Activated CD4-positive, alpha-beta T cell treated with anti-CD3 and anti-CD28 coated beads for 36 hours (primary cell): ENCODE results near the gene SLC35B3. TPM values are rescaled to one million over a fixed set of nuclear protein-coding genes. Genes with fewer than 3 reads are reported as not detected.
"Not testable (repeated sequence)": the region's sequence is repeated elsewhere in the genome, so short reads cannot be mapped to it uniquely, and the experiment has no call there.

ENCODE experiments used
- ATAC-seq: fragments of 200-7000 bp; cut with Tn5 transposase; one replicate; pipeline ENCODE4 v1.10.0; 2021; ENCODE audit warnings: mild to moderate bottlenecking, moderate library complexity
- CTCF ChIA-PET: fragments of 350-600 bp; sonication (Branson Sonifier 250); formaldehyde crosslinking; loops from one replicate; lab custom pipeline; 2021; ENCODE audit warnings: antibody characterized with exemption; lab: Charles Lee
- POLR2A ChIA-PET: fragments of 350-600 bp; sonication (Branson Sonifier 250); formaldehyde crosslinking; loops from one replicate; lab custom pipeline; 2021; ENCODE audit warnings: antibody characterized with exemption, inconsistent platforms; lab: Charles Lee
- DNase-seq: peaks from one replicate; pipeline ENCODE4 v3.0.0-alpha.2; 2020
- H3K27ac Mint-ChIP-seq: one replicate; pipeline ENCODE4 v1.8.0; 2021; ENCODE audit warnings: mixed read lengths
- H3K27me3 Mint-ChIP-seq: one replicate; pipeline ENCODE4 v1.8.0; 2021; ENCODE audit warnings: mixed read lengths
- H3K36me3 Mint-ChIP-seq: one replicate; pipeline ENCODE4 v1.8.0; 2021; ENCODE audit warnings: low read depth, mixed read lengths
- H3K4me1 Mint-ChIP-seq: one replicate; pipeline ENCODE4 v1.8.0; 2021; ENCODE audit warnings: mixed read lengths
- H3K4me3 Mint-ChIP-seq: one replicate; pipeline ENCODE4 v1.8.0; 2021; ENCODE audit warnings: mild to moderate bottlenecking, moderate library complexity, mixed read lengths
- H3K9me3 Mint-ChIP-seq: one replicate; pipeline ENCODE4 v1.8.0; 2021; ENCODE audit warnings: low read depth, mixed read lengths
- intact Hi-C, 2 experiments: fragments of 100-400 bp; cut with DNase I in 1 of 2; cut with micrococcal nuclease in 1 of 2; formaldehyde crosslinking; loops; one replicate each; pipeline versions ENCODE4 v1.14.2 to v1.15.1; 2022 to 2024; cut with DNase I, micrococcal nuclease
- total RNA-seq, 2 experiments: library from RNA; stranded (reverse); gene quantifications; one replicate each; pipeline ENCODE4 v1.2.3, GENCODE V29; 2021

SLC35B3 gene
- total RNA-seq = 1 to 10 TPM; 4.9 to 6.7 TPM

DNA sequence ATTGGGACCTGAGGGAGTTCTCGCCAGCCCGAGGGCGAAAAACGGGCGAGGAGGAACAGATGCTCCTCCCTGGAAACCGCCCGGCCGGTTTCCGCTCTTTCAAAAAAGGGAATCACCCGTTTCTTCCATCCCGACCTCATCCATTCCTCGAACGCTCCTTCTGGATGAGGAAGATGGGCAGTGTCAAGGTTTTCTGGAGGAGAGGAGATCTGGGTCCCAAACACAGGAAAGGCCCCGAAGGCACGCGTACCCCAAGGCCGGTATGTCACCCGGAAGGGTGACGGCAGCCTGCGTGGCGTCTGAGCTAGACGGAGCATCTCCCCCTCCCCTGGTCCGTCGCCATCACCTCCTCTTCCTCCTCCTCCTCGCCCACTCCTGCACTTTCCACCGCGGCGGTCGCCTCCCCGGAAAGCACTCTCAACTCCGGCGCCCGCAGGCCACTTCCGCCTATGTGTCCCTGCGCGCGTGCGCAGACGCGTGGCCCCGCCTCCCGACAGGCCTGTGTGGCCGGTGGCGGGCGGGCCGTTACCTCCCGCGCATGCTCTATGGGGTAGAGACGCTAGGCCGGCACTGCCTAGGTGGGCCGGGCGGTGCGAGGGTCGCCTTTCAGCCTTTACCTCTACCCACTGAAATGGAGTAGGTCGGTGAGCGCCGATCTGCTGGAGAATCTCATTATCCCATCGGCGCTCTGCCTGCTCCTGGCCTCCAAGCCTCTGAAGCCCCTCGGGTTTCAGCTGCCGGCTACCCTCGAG, at the start of gene SLC35B3:
Gene SLC35B3 (minus strand): TSS at position 453 of the 752 bp plus-strand sequence.
- H3K27ac Mint-ChIP-seq = peak within 1 kb of the TSS; percentile 95
- POLR2A ChIA-PET = no interaction called here
- H3K9me3 Mint-ChIP-seq = no peaks in the 10 kb centered on the region
- H3K36me3 Mint-ChIP-seq = peaks cover 31% of the 10 kb centered on the region
- H3K27me3 Mint-ChIP-seq = no peaks in the 10 kb centered on the region
- peak within 1 kb of the TSS; percentile 92 for H3K4me3 Mint-ChIP-seq
- H3K4me1 Mint-ChIP-seq = peaks cover 38% of the 10 kb centered on the region
- intact Hi-C loops = loop anchor here in 1 of 2 experiments (1.0 to 10.0 kb wide), 8 partner anchors 333 to 1969 kb away; partner anchors contain the start of genes BLOC1S5, BMP6, CAGE1 and EEF1E1
- CTCF ChIA-PET = interaction anchor here (0.7 kb wide), 1 partner anchor 133 kb away, joined by 3 read pairs; no protein-coding TSS in a partner anchor
- DNase-seq (peak; percentile 99), ATAC-seq (peak; percentile 95)

- POLR2A ChIA-PET = no interaction called here
- peaks cover 2% of the 10 kb centered on the region for H3K9me3 Mint-ChIP-seq
- ATAC-seq (no peak), DNase-seq (no peak)
- no peak overlapping the region for H3K4me3 Mint-ChIP-seq
- CTCF ChIA-PET = no interaction called here
- H3K27ac Mint-ChIP-seq = no peak overlapping the region
- H3K27me3 Mint-ChIP-seq = peaks cover 7% of the 10 kb centered on the region
- no peaks in the 10 kb centered on the region for H3K4me1 Mint-ChIP-seq
- intact Hi-C loops = loop anchor here in 1 of 2 experiments (10.0 kb wide), 2 partner anchors 401 to 431 kb away; no protein-coding TSS in a partner anchor
- H3K36me3 Mint-ChIP-seq = no peaks in the 10 kb centered on the region
These were observed 48.3 kb upstream of the SLC35B3 start for GRCh38 chr6:8483650-8484049.

DNA sequence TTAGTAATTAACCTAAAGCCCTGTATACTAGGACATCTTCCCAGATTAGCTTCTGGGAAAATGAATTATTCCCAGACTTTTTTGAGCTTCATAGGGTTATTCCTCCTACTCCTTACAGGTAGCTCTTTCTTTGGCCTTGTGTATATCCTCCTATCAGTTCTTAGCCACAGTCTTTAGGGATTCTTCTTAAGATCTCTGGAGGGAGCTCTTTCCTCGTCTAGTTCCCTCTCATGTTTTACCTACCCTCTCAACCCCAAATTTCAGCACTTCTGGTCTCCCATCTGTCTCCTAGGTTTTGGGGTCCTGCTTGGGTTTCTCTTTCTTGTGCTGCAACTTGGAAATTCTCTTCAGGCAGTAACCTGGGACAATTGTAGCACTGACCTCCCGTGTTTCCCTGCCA, 46.4 kb upstream of the SLC35B3 start:
- CTCF ChIA-PET = no interaction called here
- H3K27me3 Mint-ChIP-seq = peaks cover 7% of the 10 kb centered on the region

GRCh38 chr6:8478418-8478817, 43.1 kb upstream of the SLC35B3 start:
- POLR2A ChIA-PET = no interaction called here
- peaks cover 7% of the 10 kb centered on the region for H3K27me3 Mint-ChIP-seq
- H3K4me1 Mint-ChIP-seq = no peaks in the 10 kb centered on the region
- intact Hi-C loops = no loop called here
- CTCF ChIA-PET = no interaction called here
- H3K27ac Mint-ChIP-seq = no peak overlapping the region
- ATAC-seq = no peak
- H3K36me3 Mint-ChIP-seq = no peaks in the 10 kb centered on the region
- no peak overlapping the region for H3K4me3 Mint-ChIP-seq
- no peak for DNase-seq
- H3K9me3 Mint-ChIP-seq = peaks cover 2% of the 10 kb centered on the region

More for the DNA sequence above, 46.4 kb upstream of the SLC35B3 start:
- Mint-ChIP-seq H3K4me1 (no peaks in the 10 kb centered on the region), H3K36me3 (no peaks in the 10 kb centered on the region), H3K4me3 (no peak overlapping the region), H3K27ac (no peak overlapping the region), H3K9me3 (peaks cover 2% of the 10 kb centered on the region)
- intact Hi-C loops = loop anchor here in 1 of 2 experiments (10.0 kb wide), 2 partner anchors 403 to 433 kb away; no protein-coding TSS in a partner anchor
- POLR2A ChIA-PET = no interaction called here
- DNase-seq (no peak), ATAC-seq (no peak)

DNA sequence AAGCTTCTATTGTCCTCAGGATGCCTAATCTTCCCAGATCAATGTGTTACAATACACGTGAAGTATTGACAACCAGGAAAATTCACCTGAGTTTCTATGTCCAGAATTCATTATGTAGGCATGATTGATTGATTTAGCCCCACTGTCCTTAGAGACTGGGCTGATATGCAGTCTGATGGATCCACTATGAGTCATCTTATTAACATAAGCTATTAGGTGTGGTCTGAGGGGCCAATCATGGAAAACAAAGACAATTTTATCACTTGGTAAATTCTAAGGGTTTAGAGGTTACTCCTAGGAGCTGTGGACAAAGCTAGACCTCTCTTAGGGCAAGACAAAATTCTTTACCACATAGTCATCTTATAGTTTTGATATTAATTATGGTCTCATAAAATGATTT, 41.3 kb upstream of the SLC35B3 start:
- Mint-ChIP-seq H3K27me3 (peaks cover 2% of the 10 kb centered on the region), H3K27ac (no peak overlapping the region), H3K9me3 (peaks cover 2% of the 10 kb centered on the region), H3K36me3 (no peaks in the 10 kb centered on the region), H3K4me3 (no peak overlapping the region), H3K4me1 (no peaks in the 10 kb centered on the region)
- no peak for DNase-seq
- ChIA-PET CTCF (interaction anchor here (0.8 kb wide), 1 partner anchor 28 kb away, joined by 4 read pairs; no protein-coding TSS in a partner anchor), POLR2A (no interaction called here)
- no peak for ATAC-seq
- intact Hi-C loops = no loop called here

DNA sequence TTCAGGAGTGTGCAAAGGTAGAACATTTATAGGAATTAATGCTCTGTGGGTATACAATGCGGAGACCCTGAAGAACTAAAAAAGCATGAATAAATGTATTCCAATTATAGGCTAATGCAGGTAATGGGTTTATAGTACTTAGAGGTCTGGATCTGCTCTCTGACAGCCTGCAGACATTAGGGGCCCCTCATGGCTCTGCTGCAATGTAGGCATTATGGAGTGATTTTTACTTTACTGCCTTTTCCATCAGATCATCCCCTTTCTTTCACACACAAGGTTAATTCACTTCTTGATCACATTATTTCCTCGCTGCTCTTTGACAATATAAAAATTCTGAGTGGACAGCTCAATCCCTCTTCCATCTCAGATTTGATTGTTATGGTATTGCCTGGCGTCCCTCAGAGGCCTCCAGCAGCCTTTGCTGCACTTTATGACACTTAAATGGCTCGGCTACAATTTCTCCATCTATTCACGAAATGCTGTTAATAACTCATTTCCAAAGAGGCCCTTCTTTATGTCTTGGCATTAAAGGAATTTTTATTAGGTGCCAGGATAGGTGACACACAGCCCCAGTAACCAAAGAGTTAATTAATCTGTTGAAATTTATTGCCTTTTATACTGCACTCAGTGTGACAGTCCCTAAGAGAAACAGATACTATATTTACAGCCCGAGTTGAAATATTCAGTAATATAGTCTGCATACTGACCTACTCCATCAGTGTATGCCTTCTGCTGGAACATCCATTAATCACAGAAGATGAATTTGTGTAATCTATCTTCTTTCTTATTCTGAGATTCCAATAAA, 33.4 kb upstream of the SLC35B3 start:
- H3K9me3 Mint-ChIP-seq = no peaks in the 10 kb centered on the region
- CTCF ChIA-PET = interaction anchor here (0.7 kb wide), 1 partner anchor 17 kb away, joined by 3 read pairs; no protein-coding TSS in a partner anchor
- no peak for DNase-seq
- POLR2A ChIA-PET = no interaction called here
- H3K27me3 Mint-ChIP-seq = no peaks in the 10 kb centered on the region
- no peak overlapping the region for H3K4me3 Mint-ChIP-seq
- intact Hi-C loops = no loop called here
- H3K4me1 Mint-ChIP-seq = no peaks in the 10 kb centered on the region
- H3K27ac Mint-ChIP-seq = no peak overlapping the region
- ATAC-seq = no peak
- H3K36me3 Mint-ChIP-seq = no peaks in the 10 kb centered on the region

DNA sequence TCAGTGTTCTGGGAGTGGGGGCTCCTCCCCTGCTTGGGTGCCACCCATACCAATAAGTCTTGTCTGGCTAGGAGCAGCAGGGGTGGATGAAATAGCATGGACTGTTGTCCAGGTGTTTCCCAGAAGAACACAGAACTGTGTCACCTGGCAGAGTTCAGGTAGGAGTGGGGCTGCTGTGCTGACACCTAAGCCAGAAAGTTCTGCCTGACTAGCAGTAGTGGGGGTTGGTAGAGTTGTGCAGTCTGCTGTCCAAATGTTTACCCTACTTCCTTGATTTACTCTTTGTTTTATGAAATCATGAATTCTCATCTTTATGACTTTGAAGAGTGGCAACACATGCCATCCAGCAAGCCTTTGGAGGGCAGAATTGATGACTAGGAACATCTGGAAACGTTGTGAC, 27.3 kb upstream of the SLC35B3 start:
- no peak for DNase-seq
- no peak for ATAC-seq
- no peaks in the 10 kb centered on the region for H3K9me3 Mint-ChIP-seq
- H3K36me3 Mint-ChIP-seq = peaks cover 2% of the 10 kb centered on the region
- intact Hi-C loops = no loop called here
- ChIA-PET CTCF (no interaction called here), POLR2A (no interaction called here)
- no peak overlapping the region for H3K4me3 Mint-ChIP-seq
- H3K4me1 Mint-ChIP-seq = no peaks in the 10 kb centered on the region
- H3K27ac Mint-ChIP-seq = no peak overlapping the region
- H3K27me3 Mint-ChIP-seq = peaks cover 8% of the 10 kb centered on the region

GRCh38 chr6:8462169-8462568, 26.8 kb upstream of the SLC35B3 start:
- intact Hi-C loops = no loop called here
- H3K9me3 Mint-ChIP-seq = no peaks in the 10 kb centered on the region
- peaks cover 9% of the 10 kb centered on the region for H3K27me3 Mint-ChIP-seq
- no peak overlapping the region for H3K27ac Mint-ChIP-seq
- H3K36me3 Mint-ChIP-seq = peaks cover 2% of the 10 kb centered on the region
- no peaks in the 10 kb centered on the region for H3K4me1 Mint-ChIP-seq
- POLR2A ChIA-PET = no interaction called here
- H3K4me3 Mint-ChIP-seq = no peak overlapping the region
- CTCF ChIA-PET = no interaction called here
- DNase-seq (no peak), ATAC-seq (no peak)

DNA sequence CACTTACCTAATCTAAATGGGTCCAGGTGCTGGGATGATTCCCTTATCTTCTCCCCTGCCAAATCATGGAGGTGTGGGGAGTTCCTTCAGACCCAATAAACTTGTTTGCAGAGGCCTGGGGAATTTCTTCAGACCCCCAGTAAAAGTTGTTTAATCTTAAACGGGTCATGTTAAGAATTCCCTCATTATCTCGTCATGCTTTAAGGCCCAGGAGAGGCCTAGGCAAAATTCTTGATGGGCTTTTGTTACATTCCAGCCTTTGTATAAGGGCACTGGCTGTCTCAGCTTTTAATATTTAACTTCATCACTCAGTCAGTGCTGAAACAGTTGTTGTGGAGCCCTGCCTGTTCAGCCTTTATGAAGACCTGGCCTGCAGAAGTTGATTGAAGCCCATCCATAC, 11.0 kb upstream of the SLC35B3 start:
- H3K27ac Mint-ChIP-seq = no peak overlapping the region
- ATAC-seq = no peak
- no peaks in the 10 kb centered on the region for H3K36me3 Mint-ChIP-seq
- H3K9me3 Mint-ChIP-seq = no peaks in the 10 kb centered on the region
- CTCF ChIA-PET = no interaction called here
- H3K4me3 Mint-ChIP-seq = no peak overlapping the region
- H3K4me1 Mint-ChIP-seq = no peaks in the 10 kb centered on the region
- POLR2A ChIA-PET = no interaction called here
- DNase-seq = no peak
- no peaks in the 10 kb centered on the region for H3K27me3 Mint-ChIP-seq
- intact Hi-C loops = no loop called here

DNA sequence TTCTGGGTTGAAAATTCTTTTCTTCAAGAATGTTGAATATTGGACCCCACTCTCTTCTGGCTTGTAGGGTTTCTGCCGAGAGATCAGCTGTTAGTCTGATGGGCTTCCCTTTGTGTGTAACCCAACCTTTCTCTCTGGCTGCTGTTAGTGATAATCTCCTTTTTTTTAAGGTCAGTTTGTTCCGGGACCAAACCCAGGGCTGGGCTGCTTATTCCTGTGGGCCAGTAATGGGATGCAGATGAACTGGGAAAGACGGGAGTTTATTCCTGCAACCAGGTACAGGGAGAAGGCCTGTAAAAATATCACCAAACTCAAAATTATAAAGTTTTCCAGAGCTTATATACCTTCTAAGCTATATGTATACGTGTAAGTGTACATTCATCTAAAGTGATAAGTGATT, 10.6 kb upstream of the SLC35B3 start:
- ATAC-seq, DNase-seq, POLR2A ChIA-PET, H3K27me3 Mint-ChIP-seq, H3K9me3 Mint-ChIP-seq, H3K4me1 Mint-ChIP-seq, H3K27ac Mint-ChIP-seq, H3K36me3 Mint-ChIP-seq, H3K4me3 Mint-ChIP-seq, CTCF ChIA-PET, intact Hi-C loops: not testable (repeated sequence)

DNA sequence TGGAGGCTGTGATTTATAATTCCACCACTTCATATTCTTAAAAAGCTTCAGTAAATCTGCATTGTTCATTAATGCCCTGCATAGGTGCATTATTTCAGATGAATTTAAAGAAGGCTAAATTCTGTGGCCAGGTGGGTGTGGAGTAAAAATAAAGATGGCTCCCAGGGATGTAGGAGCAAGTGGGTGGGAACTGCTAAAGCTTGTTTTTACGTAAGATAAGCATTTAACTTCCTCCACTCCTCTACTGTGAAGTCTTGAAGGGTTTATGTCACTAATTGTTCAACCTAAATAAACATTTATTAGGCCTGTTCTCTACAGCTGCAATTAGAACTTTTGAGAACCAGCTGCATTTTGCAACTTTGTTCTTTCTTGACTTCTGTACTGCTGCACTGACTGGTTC, 6.8 kb upstream of the SLC35B3 start:
- Mint-ChIP-seq H3K4me1 (no peaks in the 10 kb centered on the region), H3K27ac (no peak overlapping the region), H3K27me3 (no peaks in the 10 kb centered on the region), H3K36me3 (no peaks in the 10 kb centered on the region), H3K4me3 (no peak overlapping the region), H3K9me3 (no peaks in the 10 kb centered on the region)
- ATAC-seq (no peak), DNase-seq (no peak)
- intact Hi-C loops = no loop called here
- ChIA-PET POLR2A (no interaction called here), CTCF (no interaction called here)
